PC-3 (cell line): ENCODE measurements around the gene EML3. TPM values are rescaled to one million over a fixed set of nuclear protein-coding genes. Genes with fewer than 3 reads are reported as not detected.
A peak's percentile ranks its signal among the peaks of the same experiment; 100 is the strongest.
"Not testable (repeated sequence)": the region's sequence is repeated elsewhere in the genome, so short reads cannot be mapped to it uniquely, and the experiment has no call there.

Experiments used
- ATAC-seq: fragments of 200-7000 bp; cut with Tn5 transposase; 2 replicates; pipeline ENCODE4 v1.9.1; 2020; ENCODE audit warnings: mild to moderate bottlenecking, moderate library complexity
- BruUV-seq: library from RNA; stranded (reverse); fragments of 400-500 nt; replicated peaks from 2 replicates; lab custom pipeline; 2021; lab: Mats Ljungman, UMichigan
- CTCF ChIA-PET: fragments of 300-600 bp; sonication (Branson Sonifier 250); formaldehyde crosslinking; loops from one replicate; lab custom pipeline; 2022; ENCODE audit warnings: antibody characterized with exemption; lab: Charles Lee
- POLR2A ChIA-PET: fragments of 300-600 bp; sonication (Branson Sonifier 250); formaldehyde crosslinking; loops from one replicate; lab custom pipeline; 2022; ENCODE audit warnings: antibody characterized with exemption; ENCODE audit not compliant: unreplicated experiment; lab: Charles Lee
- DNase-seq: peaks from one replicate; pipeline ENCODE4 v3.0.0-alpha.2; 2015
- H2AFZ ChIP-seq: fragments of 300-600 bp; sonication (generic); 2 replicates; pipeline ENCODE4 v1.6.0; 2016; ENCODE audit warnings: antibody characterized with exemption, low read length
- H3F3A ChIP-seq: fragments of 300-600 bp; sonication (generic); one replicate; pipeline ENCODE4 v1.6.0; 2017; ENCODE audit warnings: antibody characterized with exemption, low read length, control low read depth, mild to moderate bottlenecking; ENCODE audit not compliant: unreplicated experiment
- H3K27ac ChIP-seq: fragments of 300-600 bp; sonication (generic); 2 replicates; pipeline ENCODE4 v1.5.1; 2016; ENCODE audit warnings: mild to moderate bottlenecking, low read length
- H3K27me3 ChIP-seq: fragments of 300-600 bp; sonication (generic); 2 replicates; pipeline ENCODE4 v1.6.1; 2016; ENCODE audit warnings: low read length, mixed read lengths
- H3K36me3 ChIP-seq: fragments of 300-600 bp; sonication (generic); 2 replicates; pipeline ENCODE4 v1.6.1; 2016; ENCODE audit warnings: low read depth, mixed run types, low read length, mixed read lengths
- H3K4me1 ChIP-seq: fragments of 300-600 bp; sonication (generic); 2 replicates; pipeline ENCODE4 v1.5.1; 2016; ENCODE audit warnings: low read length; ENCODE audit not compliant: insufficient read depth
- H3K4me2 ChIP-seq: fragments of 300-600 bp; sonication (generic); 2 replicates; pipeline ENCODE4 v1.6.0; 2016; ENCODE audit warnings: low read length
- H3K4me3 ChIP-seq: fragments of 300-600 bp; sonication (generic); 2 replicates; pipeline ENCODE4 v1.5.1; 2016; ENCODE audit warnings: mild to moderate bottlenecking, low read length, mixed read lengths
- H3K79me2 ChIP-seq: fragments of 300-600 bp; sonication (generic); 2 replicates; pipeline ENCODE4 v1.6.1; 2017; ENCODE audit warnings: low read length, mixed read lengths
- H3K9ac ChIP-seq: fragments of 300-600 bp; sonication (generic); 2 replicates; pipeline ENCODE4 v1.6.0; 2016; ENCODE audit warnings: mild to moderate bottlenecking, low read length
- H3K9me2 ChIP-seq: fragments of 300-600 bp; sonication (generic); replicated peaks from 2 replicates; pipeline ENCODE4 v1.6.1; 2016; ENCODE audit warnings: mixed run types, low read length, mixed read lengths
- H3K9me3 ChIP-seq: fragments of 300-600 bp; sonication (generic); 2 replicates; pipeline ENCODE4 v1.6.1; 2016; ENCODE audit warnings: low read length, mixed read lengths
- H4K20me1 ChIP-seq: fragments of 300-600 bp; sonication (generic); 2 replicates; pipeline ENCODE4 v1.6.1; 2016; ENCODE audit warnings: low read length, mixed read lengths
- EZH2 ChIP-seq: fragments of 300-600 bp; sonication (generic); IDR thresholded peaks from one replicate; pipeline ENCODE4 v1.6.1; 2017; ENCODE audit warnings: antibody characterized with exemption, mild to moderate bottlenecking, low read length; ENCODE audit not compliant: unreplicated experiment
- EZH2phosphoT487 ChIP-seq: fragments of 300-600 bp; sonication (generic); IDR thresholded peaks from 2 replicates; pipeline ENCODE4 v1.6.1; 2018; ENCODE audit warnings: mild to moderate bottlenecking, antibody characterized with exemption, low read length, borderline replicate concordance
- intact Hi-C: fragments of 100-400 bp; cut with micrococcal nuclease; formaldehyde crosslinking; loops from 2 replicates; pipeline ENCODE4 v1.9.0; 2023
- total RNA-seq: library from RNA; depleted of rRNA; stranded (reverse); fragments of >200 nt; gene quantifications from 2 replicates; pipeline ENCODE4 v1.2.3, GENCODE V29; 2014
- TF ChIP-seq, protein P1 (sequence below): fragments of 300-600 bp; sonication (generic); conservative IDR thresholded peaks from 2 replicates; pipeline ENCODE4 v1.5.1; 2017; ENCODE audit warnings: antibody characterized with exemption, low read depth, mild to moderate bottlenecking, low read length

Gene EML3
- total RNA-seq, 1 experiment from 2014 or later: 32.8 TPM

DNA sequence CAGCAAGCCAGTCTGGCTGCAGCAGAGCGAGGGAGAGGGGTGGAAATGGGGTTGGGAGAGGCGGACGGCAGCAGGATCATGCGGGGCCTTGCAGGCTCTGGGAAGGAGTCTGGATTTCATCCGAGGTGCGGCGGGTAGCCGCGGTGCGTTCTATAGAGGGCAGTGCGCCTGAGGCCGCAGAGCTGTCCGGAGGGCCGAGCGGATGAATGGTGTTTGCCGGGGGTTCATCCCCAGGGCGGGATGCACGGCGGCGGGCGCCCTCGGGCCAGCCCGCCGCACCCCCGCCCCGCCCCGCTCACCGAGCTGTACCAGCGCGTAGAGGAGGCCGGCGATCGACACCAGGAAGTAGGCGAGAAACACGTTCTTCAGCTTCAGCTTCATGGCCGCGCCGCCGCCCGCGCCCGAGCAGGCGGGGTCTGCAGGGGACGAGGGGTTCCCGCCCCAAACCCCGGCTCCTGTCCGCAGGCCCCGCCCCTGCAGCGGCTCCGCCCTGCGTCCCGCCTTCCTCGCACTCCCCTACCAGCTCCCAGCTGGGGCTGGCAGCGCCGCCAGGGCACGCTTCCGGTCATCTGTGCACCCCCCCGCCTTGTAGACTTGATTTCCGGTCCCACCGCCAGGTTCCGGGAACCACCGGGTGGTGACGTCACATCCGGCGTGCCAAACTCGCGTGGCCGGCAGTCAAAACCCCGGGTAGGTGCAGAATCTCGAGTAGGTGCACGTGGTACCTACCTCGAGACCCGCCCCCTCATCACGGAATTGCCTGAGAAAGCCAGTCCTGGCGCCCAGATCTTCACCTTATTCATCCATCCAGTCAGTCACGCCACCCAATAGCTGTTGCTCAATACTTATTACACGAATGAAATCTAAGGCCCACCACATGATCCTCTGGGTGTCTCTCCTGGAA, 9.2 kb upstream of the EML3 start, which contains the start of gene B3GAT3:
B3GAT3 (minus strand) TSS at position 420 of the 904 bp plus-strand sequence; CDS start at position 381, 39 bp downstream.
- H3K27ac ChIP-seq: peak within 1 kb of the TSS; percentile 79
- H3K9me3 ChIP-seq: no peaks in the 10 kb centered on the region
- peaks cover 24% of the 10 kb centered on the region for H3K79me2 ChIP-seq
- H3K9ac ChIP-seq: peak within 1 kb of the TSS; percentile 85
- BruUV-seq: no TSS peak
- H3F3A ChIP-seq: peaks cover 13% of the 10 kb centered on the region
- ChIA-PET CTCF (interaction anchor here (0.5 to 2.0 kb wide), 4 partner anchors 10 to 149 kb away, joined by 3 to 6 read pairs (median 6); partner anchors contain the start of genes C11orf98, CSKMT and TAF6L), POLR2A (interaction anchor here (0.6 to 1.2 kb wide), 6 partner anchors 16 to 698 kb away, joined by 3 to 20 read pairs (median 5); partner anchors contain the start of genes EEF1G, INTS5 and TUT1)
- TF ChIP-seq EZH2phosphoT487: no peak
- TF ChIP-seq, protein P1, sequence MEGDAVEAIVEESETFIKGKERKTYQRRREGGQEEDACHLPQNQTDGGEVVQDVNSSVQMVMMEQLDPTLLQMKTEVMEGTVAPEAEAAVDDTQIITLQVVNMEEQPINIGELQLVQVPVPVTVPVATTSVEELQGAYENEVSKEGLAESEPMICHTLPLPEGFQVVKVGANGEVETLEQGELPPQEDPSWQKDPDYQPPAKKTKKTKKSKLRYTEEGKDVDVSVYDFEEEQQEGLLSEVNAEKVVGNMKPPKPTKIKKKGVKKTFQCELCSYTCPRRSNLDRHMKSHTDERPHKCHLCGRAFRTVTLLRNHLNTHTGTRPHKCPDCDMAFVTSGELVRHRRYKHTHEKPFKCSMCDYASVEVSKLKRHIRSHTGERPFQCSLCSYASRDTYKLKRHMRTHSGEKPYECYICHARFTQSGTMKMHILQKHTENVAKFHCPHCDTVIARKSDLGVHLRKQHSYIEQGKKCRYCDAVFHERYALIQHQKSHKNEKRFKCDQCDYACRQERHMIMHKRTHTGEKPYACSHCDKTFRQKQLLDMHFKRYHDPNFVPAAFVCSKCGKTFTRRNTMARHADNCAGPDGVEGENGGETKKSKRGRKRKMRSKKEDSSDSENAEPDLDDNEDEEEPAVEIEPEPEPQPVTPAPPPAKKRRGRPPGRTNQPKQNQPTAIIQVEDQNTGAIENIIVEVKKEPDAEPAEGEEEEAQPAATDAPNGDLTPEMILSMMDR: no peak
- no peak for TF ChIP-seq EZH2
- ATAC-seq (peak; percentile 95), DNase-seq (peak; percentile 99)
- intact Hi-C loops: loop anchor here (2.0 kb wide), 1 partner anchor 31 kb away; the partner anchor contains the start of gene INTS5
- peak within 1 kb of the TSS; percentile 74 for H2AFZ ChIP-seq
- peaks cover 21% of the 10 kb centered on the region for H3K36me3 ChIP-seq
- H3K9me2 ChIP-seq: no peaks in the 10 kb centered on the region
- no peaks in the 10 kb centered on the region for H3K27me3 ChIP-seq
- peak within 1 kb of the TSS; percentile 88 for H3K4me3 ChIP-seq
- H4K20me1 ChIP-seq: no peaks in the 10 kb centered on the region
- H3K4me1 ChIP-seq: peaks cover 21% of the 10 kb centered on the region
- peak within 1 kb of the TSS; percentile 84 for H3K4me2 ChIP-seq

DNA sequence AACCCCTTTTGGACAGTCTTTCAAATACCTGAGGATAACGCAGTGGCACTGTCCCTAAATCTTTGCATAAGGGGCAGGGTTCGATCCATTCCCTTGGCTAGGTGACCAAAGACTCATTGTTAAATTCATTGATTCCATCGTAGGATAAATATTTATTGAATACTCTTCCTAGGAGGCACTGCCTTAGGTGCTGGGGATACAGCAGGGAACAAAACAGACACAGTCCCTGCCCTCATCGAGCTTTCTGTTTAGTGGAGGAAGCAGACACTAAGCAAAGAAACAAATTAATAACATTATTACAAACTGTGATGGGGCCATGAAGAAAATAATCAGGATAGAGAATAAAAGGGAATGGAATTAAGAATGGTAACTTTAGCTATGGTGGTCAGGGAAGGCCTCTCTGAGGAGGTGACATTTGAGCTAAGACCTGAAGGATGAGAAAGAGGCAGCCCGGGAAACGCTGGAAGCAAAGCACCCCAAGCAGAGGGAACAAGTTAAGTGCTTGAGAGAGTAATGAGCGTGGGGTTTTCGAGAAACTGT, 8.5 kb upstream of the EML3 start:
- Histone ChIP-seq H3K36me3 (peaks cover 14% of the 10 kb centered on the region; the same call in 1 of the 2 replicates), H3K79me2 (peaks cover 24% of the 10 kb centered on the region), H3K27ac (peak overlapping the region; percentile 79), H3K9me2 (no peaks in the 10 kb centered on the region), H3K9ac (peak overlapping the region; percentile 85), H3F3A (peaks cover 13% of the 10 kb centered on the region), H2AFZ (peak overlapping the region; percentile 74), H3K4me1 (peaks cover 21% of the 10 kb centered on the region), H3K4me3 (peak overlapping the region; percentile 88), H3K9me3 (no peaks in the 10 kb centered on the region), H4K20me1 (no peaks in the 10 kb centered on the region), H3K4me2 (peak overlapping the region; percentile 84), H3K27me3 (no peaks in the 10 kb centered on the region)
- TF ChIP-seq EZH2: no peak
- TF ChIP-seq, protein P1: no peak
- TF ChIP-seq EZH2phosphoT487: no peak
- ATAC-seq (no peak), DNase-seq (no peak)
- TSS peak; percentile 25 for BruUV-seq
- intact Hi-C loops: no loop called here
- CTCF ChIA-PET: interaction anchor here (1.3 to 2.0 kb wide), 2 partner anchors 9 to 44 kb away, joined by 3 to 5 read pairs; partner anchors contain the start of genes C11orf98 and CSKMT
- POLR2A ChIA-PET: interaction anchor here (0.6 to 1.2 kb wide), 3 partner anchors 17 to 85 kb away, joined by 3 to 9 read pairs (median 5); partner anchors contain the start of gene INTS5

- H2AFZ ChIP-seq, intact Hi-C loops, H3K9me3 ChIP-seq, H3K9me2 ChIP-seq, H3K4me3 ChIP-seq, BruUV-seq, H3K27ac ChIP-seq, H3K36me3 ChIP-seq, CTCF ChIA-PET, ATAC-seq, H3K4me2 ChIP-seq, H4K20me1 ChIP-seq, DNase-seq, H3K27me3 ChIP-seq, H3K9ac ChIP-seq, H3F3A ChIP-seq, POLR2A ChIA-PET: not testable (repeated sequence)
- peaks cover 35% of the 10 kb centered on the region for H3K4me1 ChIP-seq
- H3K79me2 ChIP-seq: peaks cover 24% of the 10 kb centered on the region
Measured at GRCh38 chr11:62616957-62617356, 4.4 kb upstream of the EML3 start.
